Muscle of leg (tissue), 11 donors: ENCODE data around the gene ICOSLG. TPM values are rescaled to one million over a fixed set of nuclear protein-coding genes. Genes with fewer than 3 reads are reported as not detected.

ENCODE experiments used
- DNase-seq: peaks from one replicate; pipeline ENCODE4 v3.0.0; 2013
- H3K27ac ChIP-seq: one replicate; pipeline ENCODE4 v1.5.1; 2013; ENCODE audit warnings: mild to moderate bottlenecking, low read length, control low read depth
- H3K27me3 ChIP-seq: one replicate; pipeline ENCODE4 v1.6.1; 2013; ENCODE audit warnings: low read length; ENCODE audit not compliant: control insufficient read depth, insufficient read depth
- H3K36me3 ChIP-seq: one replicate; pipeline ENCODE4 v1.6.1; 2013; ENCODE audit warnings: low read length; ENCODE audit not compliant: control insufficient read depth, insufficient read depth
- H3K4me1 ChIP-seq: one replicate; pipeline ENCODE4 v1.6.1; 2013; ENCODE audit warnings: low read length; ENCODE audit not compliant: control insufficient read depth, insufficient read depth
- H3K4me3 ChIP-seq: one replicate; pipeline ENCODE4 v1.5.1; 2013; ENCODE audit warnings: low read length, control low read depth
- H3K9me3 ChIP-seq: replicated peaks from 2 replicates; pipeline ENCODE4 v1.6.1; 2013; ENCODE audit warnings: low read depth, low read length; ENCODE audit not compliant: control insufficient read depth
- WGBS: methylation state at CpG from one replicate; pipeline ENCODE4 v1.1.5; 2013; ENCODE audit warnings: missing lambda C conversion rate; ENCODE audit not compliant: insufficient coverage; 5-methylcytosine and 5-hydroxymethylcytosine counted together
- polyA plus RNA-seq, 8 donors: library from polyadenylated mRNA; unstranded; fragments of 120-200 nt; gene quantifications; one replicate each; pipeline versions ENCODE4 v1.2.1 to v1.2.3, GENCODE V29; 2013; ENCODE audit warnings: inconsistent platforms in 1 of 8, low replicate concordance in 1 of 8; ENCODE audit not compliant: insufficient read length in 8 of 8, insufficient read depth in 1 of 8
- total RNA-seq: library from RNA; stranded (reverse); fragments of 120-200 nt; gene quantifications from one replicate; pipeline ENCODE4 v1.2.4, GENCODE V29; 2013

Gene ICOSLG
- total and polyA plus RNA-seq, 9 donors, result 1.9 to 10.8 (median 8.1) TPM

GRCh38 chr21:44263768-44264167 lies 23.0 kb upstream of the ICOSLG start:
- WGBS, result no CpG with 5 or more reads among the region's 4 CpGs
- no peak overlapping the region for H3K4me3 ChIP-seq

GRCh38 chr21:44263221-44263760 lies 22.5 kb upstream of the ICOSLG start:
- Histone ChIP-seq H3K36me3 (no peaks in the 10 kb centered on the region), H3K4me3 (no peak overlapping the region), H3K27me3 (peaks cover 7% of the 10 kb centered on the region), H3K9me3 (no peaks in the 10 kb centered on the region), H3K4me1 (no peaks in the 10 kb centered on the region), H3K27ac (no peak overlapping the region)
- DNase-seq, result no peak
- 40% methylated on average over 15 of the region's 18 CpGs for WGBS

More at GRCh38 chr21:44263768-44264167, 23.0 kb upstream of the ICOSLG start:
- no peaks in the 10 kb centered on the region for H3K9me3 ChIP-seq
- H3K36me3 ChIP-seq, result no peaks in the 10 kb centered on the region
- H3K4me1 ChIP-seq, result no peaks in the 10 kb centered on the region
- H3K27ac ChIP-seq, result no peak overlapping the region
- no peak for DNase-seq
- H3K27me3 ChIP-seq, result peaks cover 5% of the 10 kb centered on the region

DNA sequence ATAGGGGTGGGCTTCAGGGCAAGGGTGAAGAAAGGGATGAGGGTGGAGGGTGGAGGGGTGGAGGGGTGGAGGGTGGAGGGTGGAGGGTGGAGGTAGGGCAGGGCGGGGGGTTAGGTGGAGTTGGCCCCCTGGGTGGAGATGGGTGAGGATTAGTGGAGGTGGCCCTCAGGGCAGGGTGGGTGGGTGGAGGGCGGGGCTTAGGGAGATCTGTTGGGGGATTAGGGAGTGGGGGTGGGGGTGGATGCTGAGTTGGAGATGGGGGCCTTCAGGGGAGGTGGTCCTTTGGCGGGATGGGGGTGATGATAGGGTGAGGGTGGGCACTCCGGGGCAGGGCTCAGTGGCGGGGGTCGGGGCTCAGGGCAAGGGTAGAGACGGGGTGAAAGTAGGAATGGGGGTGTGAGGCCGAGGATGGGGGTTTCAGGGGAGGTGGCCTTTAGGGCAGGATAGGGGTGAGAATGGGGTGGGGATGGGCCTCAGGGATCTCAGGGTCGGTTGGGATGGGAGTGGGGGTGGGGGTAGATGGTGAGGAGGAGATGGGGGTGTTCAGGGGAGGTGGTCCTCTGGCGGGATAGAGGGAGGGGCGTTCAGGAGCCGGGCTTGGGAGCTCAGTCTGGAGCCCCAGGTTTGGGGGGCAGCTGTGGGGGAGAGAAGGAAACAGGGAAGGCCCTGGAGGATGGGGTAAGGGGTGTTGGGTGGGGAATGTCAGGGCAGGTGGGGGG lies 21.8 kb upstream of the ICOSLG start:
- no peaks in the 10 kb centered on the region for H3K4me1 ChIP-seq
- WGBS, result 70% methylated on average over 8 of the region's 12 CpGs
- no peak for DNase-seq
- peaks cover 7% of the 10 kb centered on the region for H3K27me3 ChIP-seq
- H3K9me3 ChIP-seq, result no peaks in the 10 kb centered on the region
- no peaks in the 10 kb centered on the region for H3K36me3 ChIP-seq
- no peak overlapping the region for H3K4me3 ChIP-seq
- H3K27ac ChIP-seq, result no peak overlapping the region

DNA sequence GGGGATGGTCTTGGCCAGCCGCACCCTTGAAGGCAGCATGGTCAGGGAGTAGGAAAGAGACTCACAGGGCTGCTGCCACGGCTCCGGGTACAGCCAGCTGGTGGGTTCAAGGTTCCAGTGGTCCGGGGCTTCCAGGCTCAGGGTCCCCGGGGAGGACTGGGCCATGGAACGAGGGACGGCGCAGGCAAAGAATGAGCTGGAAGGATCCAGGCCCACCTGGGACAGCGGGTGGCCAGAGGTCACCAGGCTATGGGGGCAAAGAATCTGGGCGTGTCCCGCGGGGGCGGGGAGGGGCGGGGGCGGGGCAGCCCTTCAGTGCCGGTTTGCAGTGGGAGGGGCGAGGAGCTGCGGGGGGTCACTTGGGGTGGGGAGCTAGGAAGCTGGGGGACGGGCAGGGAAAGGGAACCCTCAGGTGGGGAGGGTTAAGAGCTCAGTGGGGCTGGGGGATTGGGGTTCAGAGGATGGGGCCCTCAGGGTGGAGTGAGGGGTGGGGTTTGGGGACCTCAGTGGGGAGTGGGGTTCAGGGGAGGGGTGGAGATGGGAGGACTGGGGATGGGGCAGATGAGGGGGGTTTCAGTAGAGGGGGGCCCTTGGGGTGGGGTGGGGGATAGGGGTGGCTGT lies 21.0 kb upstream of the ICOSLG start, which contains the start of gene DNMT3L:
Gene DNMT3L (minus strand): TSS at position 223 of the 621 bp plus-strand sequence. CDS start 638 bp downstream, outside the sequence.
- H3K9me3 ChIP-seq, result no peaks in the 10 kb centered on the region
- H3K4me1 ChIP-seq, result no peaks in the 10 kb centered on the region
- no peak for DNase-seq
- WGBS, result 75% methylated on average over 10 of the region's 19 CpGs
- H3K4me3 ChIP-seq, result no peak within 1 kb of the TSS
- no peak within 1 kb of the TSS for H3K27ac ChIP-seq
- no peaks in the 10 kb centered on the region for H3K36me3 ChIP-seq
- H3K27me3 ChIP-seq, result peaks cover 7% of the 10 kb centered on the region

DNA sequence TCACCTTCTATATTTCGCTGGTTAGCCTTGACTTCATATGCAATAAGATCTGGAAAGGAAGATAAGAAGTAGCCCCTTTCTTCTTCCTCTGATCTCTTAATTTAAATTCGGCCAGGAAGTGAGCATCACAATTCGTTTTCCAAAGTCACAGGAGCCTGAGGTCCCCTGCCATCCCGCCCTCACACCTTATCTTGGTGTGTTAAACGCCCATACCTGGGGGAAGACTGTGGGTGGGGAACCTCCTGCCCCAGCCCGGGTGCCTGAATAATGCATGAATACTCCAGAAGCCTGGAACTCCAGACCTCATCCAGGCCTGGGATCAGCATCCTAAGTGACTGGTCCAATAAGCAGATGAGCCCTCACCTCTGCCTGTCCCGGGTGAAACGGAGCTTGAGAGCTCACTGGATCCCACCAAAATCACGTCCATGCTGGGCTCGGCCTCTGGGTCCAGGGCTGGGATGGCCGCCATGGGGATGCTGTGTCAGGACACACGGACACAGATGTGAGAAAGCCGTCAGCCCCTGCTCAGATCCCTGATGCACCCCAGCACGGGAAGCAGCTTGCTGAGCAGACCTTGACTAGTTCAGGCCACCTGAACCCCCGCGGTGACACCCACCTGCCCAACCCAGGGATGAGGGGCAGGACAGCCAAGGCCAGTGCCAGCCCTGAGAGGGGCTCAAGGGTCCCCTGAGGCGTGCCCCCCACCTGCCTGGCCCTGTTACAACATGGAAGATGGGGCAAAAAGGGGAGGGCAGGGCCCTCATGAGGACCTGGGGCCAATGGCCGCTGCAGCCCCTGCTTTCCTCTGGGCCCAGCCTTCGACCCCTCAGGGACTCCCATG lies 20.3 kb upstream of the ICOSLG start:
- no peak overlapping the region for H3K27ac ChIP-seq
- no peaks in the 10 kb centered on the region for H3K9me3 ChIP-seq
- peaks cover 7% of the 10 kb centered on the region for H3K27me3 ChIP-seq
- H3K36me3 ChIP-seq, result no peaks in the 10 kb centered on the region
- no peak for DNase-seq
- 78% methylated on average over 14 of the region's 19 CpGs for WGBS
- H3K4me3 ChIP-seq, result no peak overlapping the region
- no peaks in the 10 kb centered on the region for H3K4me1 ChIP-seq

DNA sequence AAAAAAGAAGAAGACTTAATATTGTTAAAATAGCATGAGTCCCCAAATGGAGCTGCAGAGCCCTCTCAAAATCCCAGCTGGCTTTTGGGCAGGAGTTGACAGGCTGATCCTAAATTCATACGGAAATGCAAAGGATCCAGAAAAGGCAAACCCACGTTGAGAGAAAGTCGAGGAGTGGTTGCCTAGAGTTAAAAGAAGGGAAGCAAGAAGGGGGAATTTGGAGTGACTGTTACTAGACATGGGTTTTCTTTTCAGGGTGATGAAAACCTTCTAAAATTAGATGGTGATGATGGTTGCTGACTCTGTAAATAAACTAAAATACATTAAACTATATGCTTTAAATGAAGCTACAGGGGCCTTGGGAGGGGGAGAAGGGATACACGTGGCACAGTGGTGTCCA lies 19.3 kb upstream of the ICOSLG start:
- H3K4me3 ChIP-seq, result no peak overlapping the region
- H3K27ac ChIP-seq, result no peak overlapping the region
- no peak for DNase-seq
- WGBS, result 60% methylated on average over 3 of the region's 4 CpGs
- no peaks in the 10 kb centered on the region for H3K4me1 ChIP-seq
- H3K27me3 ChIP-seq, result peaks cover 7% of the 10 kb centered on the region
- no peaks in the 10 kb centered on the region for H3K9me3 ChIP-seq
- no peaks in the 10 kb centered on the region for H3K36me3 ChIP-seq

DNA sequence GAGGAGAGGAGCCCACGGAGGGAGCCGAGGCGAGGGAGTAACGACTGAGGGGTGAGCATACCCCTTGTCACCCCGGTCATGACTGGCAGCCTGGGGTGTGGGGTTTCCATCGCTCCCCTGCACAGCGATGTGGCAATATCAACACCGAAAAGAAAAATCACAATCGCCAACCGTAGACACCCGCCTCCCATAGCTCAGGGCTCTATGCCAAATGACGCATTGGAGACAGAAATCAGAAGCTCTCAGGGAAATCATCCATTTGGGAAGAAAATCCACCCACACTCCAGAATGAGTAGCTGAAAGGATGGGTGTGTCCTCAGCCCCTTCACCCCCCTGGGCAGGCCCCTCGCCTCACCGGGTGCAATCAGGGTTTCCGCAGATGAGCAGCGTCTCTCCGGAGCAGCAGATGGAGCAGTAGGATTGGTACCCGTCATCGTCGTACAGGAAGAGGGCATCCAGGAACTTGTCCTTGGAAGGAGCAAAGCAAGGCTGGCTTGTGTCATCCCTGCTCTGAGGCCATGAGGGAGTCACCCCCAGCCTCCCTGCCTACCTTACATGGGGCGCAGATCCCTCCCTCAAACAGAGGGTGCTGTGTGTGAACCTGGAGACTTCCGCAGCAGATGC lies 18.5 kb upstream of the ICOSLG start:
- no peak for DNase-seq
- no peaks in the 10 kb centered on the region for H3K4me1 ChIP-seq
- H3K9me3 ChIP-seq, result no peaks in the 10 kb centered on the region
- no peak overlapping the region for H3K4me3 ChIP-seq
- H3K27ac ChIP-seq, result no peak overlapping the region
- no peaks in the 10 kb centered on the region for H3K36me3 ChIP-seq
- WGBS, result 83% methylated on average over 12 of the region's 22 CpGs
- peaks cover 8% of the 10 kb centered on the region for H3K27me3 ChIP-seq

- Histone ChIP-seq H3K27ac (no peak overlapping the region), H3K4me1 (no peaks in the 10 kb centered on the region), H3K9me3 (no peaks in the 10 kb centered on the region), H3K4me3 (no peak overlapping the region), H3K36me3 (no peaks in the 10 kb centered on the region), H3K27me3 (peaks cover 13% of the 10 kb centered on the region)
- WGBS, result 83% methylated on average over 34 of the region's 34 CpGs
- DNase-seq, result no peak
Observed at GRCh38 chr21:44258056-44258725, 17.4 kb upstream of the ICOSLG start.

GRCh38 chr21:44255511-44255981 lies 14.8 kb upstream of the ICOSLG start:
- WGBS, result 48% methylated on average over 10 of the region's 11 CpGs
- Histone ChIP-seq H3K27ac (no peak overlapping the region), H3K9me3 (no peaks in the 10 kb centered on the region), H3K4me1 (no peaks in the 10 kb centered on the region), H3K27me3 (peaks cover 11% of the 10 kb centered on the region), H3K36me3 (no peaks in the 10 kb centered on the region), H3K4me3 (no peak overlapping the region)
- peak; percentile 71 for DNase-seq
